ENCODE results near the gene GCHFR.

GCHFR gene

GRCh38 chr15:40815042-40815698 lies 51.3 kb downstream of the GCHFR start:
- DNase-seq: no peak
